NCI-H460 (cell line): ENCODE measurements around the gene CCDC127. TPM values are rescaled to one million over a fixed set of nuclear protein-coding genes. Genes with fewer than 3 reads are reported as not detected.
A peak's percentile ranks its signal among the peaks of the same experiment; 100 is the strongest.
"Not testable (repeated sequence)": the region's sequence is repeated elsewhere in the genome, so short reads cannot be mapped to it uniquely, and the experiment has no call there.

ENCODE experiments used
- DNase-seq: peaks from one replicate; pipeline ENCODE4 v3.0.0-alpha.2; 2016; ENCODE audit warnings: low read depth; ENCODE audit errors: extremely low read depth
- polyA plus RNA-seq: library from polyadenylated mRNA; depleted of rRNA; stranded (reverse); fragments of >200 nt; gene quantifications from 2 replicates; pipeline ENCODE4 v1.2.3, GENCODE V29; 2014; cell fraction: nucleus; rRNA removed
- total RNA-seq: library from RNA; depleted of rRNA; stranded (reverse); fragments of >200 nt; shearing (Covaris generic); gene quantifications from 2 replicates; pipeline ENCODE4 v1.2.3, GENCODE V29; 2014; rRNA removed

The CCDC127 gene, protein sequence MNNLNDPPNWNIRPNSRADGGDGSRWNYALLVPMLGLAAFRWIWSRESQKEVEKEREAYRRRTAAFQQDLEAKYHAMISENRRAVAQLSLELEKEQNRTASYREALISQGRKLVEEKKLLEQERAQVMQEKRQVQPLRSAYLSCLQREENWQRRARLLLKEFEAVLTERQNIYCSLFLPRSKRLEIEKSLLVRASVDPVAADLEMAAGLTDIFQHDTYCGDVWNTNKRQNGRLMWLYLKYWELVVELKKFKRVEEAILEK
- 4.3 and 4.4 TPM in 2 replicates for total RNA-seq
- polyA plus RNA-seq: 2.8 and 3.4 TPM in 2 replicates

DNA sequence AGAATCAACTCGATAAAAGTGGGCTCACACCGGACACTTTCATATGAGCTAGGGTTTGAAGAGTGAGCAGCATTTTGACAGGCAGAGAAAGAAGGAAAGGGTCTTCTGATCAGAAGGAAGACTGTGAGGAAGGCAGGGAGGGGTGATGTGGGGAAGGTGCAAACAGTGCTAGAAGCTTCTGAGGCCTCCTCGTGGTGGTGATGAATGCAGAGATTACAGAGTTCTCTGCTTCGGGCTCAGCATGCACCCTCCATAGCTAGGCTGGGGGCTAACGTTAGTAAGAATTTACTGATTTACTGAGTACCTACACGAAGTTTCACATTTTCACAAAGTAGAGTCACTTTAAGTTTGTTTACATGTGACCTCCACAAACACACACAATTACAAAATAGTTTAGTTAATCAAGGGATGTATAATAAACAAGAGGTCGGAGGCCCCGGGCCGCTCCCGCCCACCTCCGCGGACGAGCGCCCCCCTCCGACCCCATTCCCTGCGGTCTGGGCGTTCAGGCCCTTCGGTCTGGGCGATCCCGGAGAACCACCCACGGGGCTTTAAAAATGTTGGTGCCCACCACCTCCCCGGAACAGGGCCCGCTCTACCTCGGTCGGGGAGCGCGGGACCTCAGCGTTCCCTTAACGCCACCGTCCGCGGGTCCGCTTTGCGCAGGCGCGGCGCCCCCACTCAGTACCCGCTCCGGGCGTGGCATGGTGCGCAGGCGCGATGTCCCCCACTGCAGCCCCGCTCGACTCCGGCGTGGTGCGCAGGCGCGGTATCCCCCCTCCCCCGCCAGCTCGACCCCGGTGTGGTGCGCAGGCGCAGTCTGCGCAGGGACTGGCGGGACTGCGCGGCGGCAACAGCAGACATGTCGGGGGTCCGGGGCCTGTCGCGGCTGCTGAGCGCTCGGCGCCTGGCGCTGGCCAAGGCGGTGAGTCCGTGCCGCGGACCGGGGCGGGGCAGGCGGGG, at the start of gene CCDC127, which contains the start of gene SDHA:
Gene CCDC127, minus strand, starts transcription at position 660 of the 963 bp plus-strand sequence. CDS start 1,304 bp downstream, outside the sequence.
Gene SDHA, plus strand, starts transcription at position 827 of the 963 bp plus-strand sequence. Its CDS starts 36 bp downstream, at position 863.
- DNase-seq: peak; percentile 93

DNA sequence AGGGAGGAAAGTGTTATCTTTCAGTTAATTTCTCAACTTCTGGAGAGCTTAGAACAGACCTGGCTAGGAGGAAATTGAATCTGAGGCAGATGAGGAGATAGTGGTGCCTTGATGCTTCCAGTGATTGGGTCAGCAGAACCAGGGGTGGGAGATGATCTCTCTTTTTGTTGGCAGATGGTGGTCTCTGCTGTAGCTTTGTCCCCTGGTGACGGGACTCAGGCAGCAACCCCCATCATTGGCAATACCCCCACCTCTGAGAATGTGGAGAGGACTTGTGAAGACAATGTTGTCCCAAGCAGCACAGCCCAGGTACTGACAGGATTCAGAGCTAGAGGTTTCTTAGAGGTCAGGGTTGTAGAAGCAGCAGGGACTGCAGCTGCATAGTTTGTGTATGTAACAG, 49.8 kb upstream of the CCDC127 start:
- DNase-seq: no peak

DNA sequence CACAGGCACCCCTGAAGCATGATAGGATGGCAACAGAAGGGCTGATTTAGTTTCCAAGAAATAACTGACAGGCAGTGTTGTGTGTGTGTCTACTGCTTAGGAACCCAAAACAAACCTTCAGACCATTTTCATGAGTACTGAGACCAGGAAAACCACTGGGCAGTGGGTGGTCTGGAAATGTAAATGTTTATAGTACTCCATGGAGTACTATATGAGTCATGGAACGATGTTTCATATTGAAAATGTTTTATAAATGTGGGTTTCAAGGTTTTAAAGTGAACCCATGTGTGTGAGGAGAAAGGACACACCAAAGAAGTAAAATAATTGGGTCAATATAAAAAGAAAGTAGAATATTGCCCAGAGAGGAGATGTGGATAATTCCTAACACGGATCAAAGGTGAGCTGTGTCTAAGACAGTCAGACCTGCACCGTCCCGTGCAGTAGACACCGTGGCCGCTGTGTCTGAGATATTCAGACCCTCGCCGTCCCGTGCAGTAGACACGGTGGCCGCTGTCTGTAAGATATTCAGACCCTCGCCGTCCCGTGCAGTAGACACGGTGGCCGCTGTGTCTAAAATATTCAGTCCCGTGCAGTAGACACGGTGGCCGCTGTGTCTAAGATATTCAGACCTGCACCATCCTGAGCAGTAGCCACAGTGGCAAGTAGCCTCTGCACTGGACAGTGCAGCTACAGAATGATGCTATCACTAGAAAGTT, 48.5 kb upstream of the CCDC127 start:
- DNase-seq: not testable (repeated sequence)

DNA sequence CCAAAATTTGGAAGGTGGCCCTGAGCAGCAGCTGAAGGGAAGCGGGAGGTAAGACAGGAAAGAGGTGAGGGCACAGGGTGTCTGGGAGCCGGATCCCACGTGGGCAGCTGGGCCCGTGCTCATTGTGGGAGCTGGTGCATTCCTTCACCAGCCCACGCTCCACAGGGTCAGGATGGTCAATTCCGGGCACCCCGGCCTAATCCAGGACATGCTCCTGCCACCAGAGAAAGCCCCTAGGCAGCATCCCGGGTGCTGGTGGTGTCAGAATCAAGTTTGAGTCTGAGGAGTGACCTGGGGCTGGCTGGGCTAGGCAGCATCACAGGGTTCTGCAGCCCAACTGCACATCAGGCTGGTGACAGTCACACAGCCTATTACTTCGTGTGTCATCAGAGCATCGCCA, 46.4 kb upstream of the CCDC127 start:
- peak; percentile 8 for DNase-seq

DNA sequence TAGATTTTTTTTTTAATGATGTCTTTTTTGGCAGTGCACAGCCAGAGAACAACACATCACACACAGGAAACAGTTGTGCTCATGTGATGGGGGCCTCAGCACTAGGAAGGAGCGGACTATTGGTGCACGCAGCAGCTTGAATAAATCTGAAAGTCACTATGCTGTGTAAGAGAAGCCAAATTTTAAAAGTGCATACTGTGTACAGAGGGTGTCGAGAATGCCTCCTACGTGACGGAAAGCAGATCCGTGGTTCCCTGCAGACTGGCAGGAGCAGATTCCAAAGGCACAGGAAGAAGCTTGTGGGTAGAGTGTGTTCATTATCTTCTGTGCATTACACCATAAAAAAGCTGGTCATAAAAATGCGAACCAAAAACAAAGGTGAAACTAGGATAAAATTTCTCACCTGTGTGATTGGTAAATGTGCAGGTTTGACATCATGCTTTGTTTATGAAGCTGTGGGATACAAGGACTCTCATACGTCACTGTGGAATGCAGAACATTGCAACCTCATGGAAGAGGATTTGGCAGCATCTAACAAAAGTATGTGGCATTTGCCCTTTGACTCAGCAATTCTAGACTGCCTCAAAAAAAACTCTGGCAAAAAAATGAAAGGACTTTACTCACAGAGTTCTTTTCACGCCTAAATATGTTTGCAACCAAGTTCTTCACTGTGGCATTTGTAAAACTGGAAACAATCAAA, 45.5 kb upstream of the CCDC127 start:
- DNase-seq: peak; percentile 86

DNA sequence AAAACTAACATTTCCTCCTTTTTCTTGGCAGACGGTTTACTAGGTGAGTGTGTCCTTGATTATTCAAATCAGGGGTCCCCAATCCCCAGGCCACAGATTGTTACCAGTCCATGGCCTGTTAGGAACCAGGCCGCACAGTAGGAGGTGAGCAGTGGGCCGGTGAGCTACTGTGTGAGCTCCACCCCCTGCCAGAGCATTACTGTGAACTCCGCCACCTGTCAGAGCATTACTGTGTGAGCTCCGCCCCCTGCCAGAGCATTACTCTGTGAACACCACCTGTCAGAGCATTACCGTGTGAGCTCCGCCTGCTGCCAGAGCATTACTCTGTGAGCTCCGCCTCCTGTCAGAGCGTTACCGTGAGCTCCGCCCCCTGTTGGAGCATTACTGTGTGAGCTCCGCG, 39.2 kb upstream of the CCDC127 start:
- no peak for DNase-seq

DNA sequence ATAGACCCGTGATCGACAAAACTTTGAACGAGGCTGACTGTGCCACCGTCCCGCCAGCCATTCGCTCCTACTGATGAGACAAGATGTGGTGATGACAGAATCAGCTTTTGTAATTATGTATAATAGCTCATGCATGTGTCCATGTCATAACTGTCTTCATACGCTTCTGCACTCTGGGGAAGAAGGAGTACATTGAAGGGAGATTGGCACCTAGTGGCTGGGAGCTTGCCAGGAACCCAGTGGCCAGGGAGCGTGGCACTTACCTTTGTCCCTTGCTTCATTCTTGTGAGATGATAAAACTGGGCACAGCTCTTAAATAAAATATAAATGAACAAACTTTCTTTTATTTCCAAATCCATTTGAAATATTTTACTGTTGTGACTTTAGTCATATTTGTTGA, 38.4 kb upstream of the CCDC127 start:
- not testable (repeated sequence) for DNase-seq

DNA sequence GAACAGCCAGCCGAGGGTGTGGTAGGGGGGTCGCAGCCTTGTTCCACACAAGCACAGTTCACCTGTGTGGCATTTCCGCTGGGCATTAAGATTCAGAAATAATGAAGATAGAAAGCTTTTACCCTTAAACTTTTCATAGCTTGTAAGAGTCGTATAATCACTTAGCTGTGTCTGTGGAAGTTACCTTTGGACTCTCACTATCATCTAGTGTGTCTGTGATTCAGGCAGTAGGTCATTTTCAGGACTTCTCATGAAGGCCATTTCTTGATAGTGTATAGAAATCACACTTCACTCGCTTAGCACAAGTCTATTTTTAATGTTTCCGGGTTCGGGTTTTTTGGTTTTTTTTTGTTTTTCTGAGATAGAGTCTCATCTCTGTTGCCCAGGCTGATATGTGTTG, 37.2 kb upstream of the CCDC127 start:
- DNase-seq: not testable (repeated sequence)

DNA sequence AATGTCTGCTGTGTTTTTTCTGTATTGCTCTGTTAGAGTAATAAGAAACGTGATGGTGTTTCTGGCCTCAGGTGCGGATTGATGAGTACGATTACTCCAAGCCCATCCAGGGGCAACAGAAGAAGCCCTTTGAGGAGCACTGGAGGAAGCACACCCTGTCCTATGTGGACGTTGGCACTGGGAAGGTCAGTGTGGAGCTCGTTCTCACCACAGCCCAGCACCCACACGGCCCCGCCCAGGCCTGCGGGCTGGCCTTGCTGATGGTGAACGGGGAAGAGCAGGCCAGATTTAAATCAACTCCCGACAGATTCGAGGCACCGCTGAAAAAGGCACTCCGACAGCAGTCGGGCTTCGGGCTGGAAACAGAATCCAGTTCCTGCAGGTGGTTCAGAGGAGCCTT, 36.4 kb upstream of the CCDC127 start:
- DNase-seq: not testable (repeated sequence)

DNA sequence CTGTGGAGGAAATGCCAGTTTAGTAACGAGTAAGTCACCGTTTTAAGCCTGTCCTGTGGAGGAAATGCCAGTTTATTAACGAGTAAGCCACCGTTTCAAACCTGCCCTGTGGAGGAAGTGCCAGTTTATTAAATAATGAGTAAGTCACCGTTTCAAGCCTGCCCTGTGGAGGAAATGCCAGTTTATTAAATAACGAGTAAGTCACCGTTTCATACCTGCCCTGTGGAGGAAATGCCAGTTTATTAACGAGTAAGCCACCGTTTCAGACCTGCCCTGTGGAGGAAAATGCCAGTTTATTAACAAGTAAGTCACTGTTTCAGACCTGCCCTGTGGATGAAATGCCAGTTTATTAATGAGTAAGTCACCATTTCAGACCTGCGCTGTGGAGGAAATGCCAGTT, 34.6 kb upstream of the CCDC127 start:
- no peak for DNase-seq

DNA sequence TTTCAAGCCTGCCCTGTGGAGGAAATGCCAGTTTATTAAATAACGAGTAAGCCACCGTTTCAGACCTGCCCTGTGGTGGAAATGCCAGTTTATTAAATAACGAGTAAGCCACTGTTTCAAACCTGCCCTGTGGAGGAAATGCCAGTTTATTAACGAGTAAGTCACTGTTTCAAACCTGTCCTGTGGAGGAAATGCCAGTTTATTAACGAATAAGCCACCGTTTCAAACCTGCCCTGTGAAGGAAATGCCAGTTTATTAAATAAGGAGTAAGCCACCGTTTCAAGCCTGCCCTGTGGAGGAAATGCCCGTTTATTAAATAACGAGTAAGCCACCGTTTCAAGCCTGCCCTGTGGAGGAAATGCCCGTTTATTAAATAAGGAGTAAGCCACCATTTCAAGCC, 34.0 kb upstream of the CCDC127 start:
- DNase-seq: not testable (repeated sequence)

DNA sequence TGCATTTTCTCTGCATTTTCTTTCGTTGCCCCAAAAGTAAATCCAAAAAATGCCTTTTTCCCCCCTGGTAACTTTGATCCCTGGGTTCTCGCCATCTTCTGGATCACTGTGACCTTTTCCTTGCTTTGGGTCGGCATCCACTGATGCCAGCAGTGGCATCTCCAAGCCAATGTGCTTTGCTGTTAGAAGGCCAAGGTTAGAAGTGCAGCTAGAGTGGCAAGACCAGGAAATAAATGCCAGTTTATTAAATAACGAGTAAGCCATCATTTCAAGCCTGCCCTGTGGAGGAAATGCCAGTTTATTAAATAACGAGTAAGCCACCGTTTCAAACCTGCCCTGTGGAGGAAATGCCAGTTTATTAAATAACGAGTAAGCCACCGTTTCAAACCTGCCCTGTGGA, 33.6 kb upstream of the CCDC127 start:
- DNase-seq: not testable (repeated sequence)

DNA sequence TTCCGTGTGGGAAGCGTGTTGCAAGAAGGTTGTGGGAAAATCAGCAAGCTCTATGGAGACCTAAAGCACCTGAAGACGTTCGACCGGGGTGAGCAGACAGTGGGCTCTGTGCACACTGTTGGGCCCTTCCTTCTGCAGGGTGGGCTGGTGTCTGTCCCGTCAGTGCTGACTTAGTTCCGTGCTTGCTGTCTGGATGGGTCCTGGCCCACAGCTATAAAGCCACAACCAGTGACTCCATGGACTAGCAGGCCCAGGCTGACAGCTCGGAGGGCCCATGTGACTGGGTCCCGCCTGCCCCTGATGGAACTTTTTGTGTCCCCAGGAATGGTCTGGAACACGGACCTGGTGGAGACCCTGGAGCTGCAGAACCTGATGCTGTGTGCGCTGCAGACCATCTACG, 33.1 kb upstream of the CCDC127 start:
- DNase-seq: not testable (repeated sequence)

DNA sequence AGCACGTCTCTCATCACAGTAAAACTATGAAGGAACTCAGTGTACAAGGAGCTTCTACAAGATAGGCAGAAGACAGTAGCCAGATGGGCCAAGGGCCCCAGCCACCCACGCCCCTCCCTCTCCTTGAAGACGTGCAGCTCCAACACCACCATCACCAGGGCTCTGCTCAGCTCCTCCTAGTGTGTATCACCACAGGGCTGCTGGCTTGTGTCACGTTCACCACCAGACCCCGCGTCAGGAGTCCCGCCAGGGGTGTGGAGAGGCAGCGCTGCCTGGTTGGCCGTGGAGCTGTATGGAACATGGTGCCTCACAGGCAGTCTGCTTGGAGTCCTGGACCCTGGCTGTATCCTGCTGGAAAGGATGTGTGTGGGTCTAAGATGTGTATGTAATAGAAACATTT, 32.4 kb upstream of the CCDC127 start:
- not testable (repeated sequence) for DNase-seq

DNA sequence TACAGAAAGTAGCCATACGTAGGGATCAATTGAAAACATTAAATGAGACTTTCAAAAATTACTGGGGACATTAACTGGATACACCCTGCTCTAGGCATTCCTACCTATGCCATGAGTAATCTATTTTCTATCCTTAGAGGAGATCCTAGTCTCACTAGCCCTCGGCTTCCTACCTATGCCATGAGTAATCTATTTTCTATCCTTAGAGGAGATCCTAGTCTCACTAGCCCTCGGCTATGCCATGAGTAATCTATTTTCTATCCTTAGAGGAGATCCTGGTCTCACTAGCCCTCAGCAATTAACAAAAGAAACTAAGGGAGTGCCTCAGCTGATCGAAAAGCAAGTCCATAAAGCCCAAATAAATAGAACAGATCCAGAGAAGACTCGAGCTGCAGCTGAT, 27.8 kb upstream of the CCDC127 start:
- not testable (repeated sequence) for DNase-seq

DNA sequence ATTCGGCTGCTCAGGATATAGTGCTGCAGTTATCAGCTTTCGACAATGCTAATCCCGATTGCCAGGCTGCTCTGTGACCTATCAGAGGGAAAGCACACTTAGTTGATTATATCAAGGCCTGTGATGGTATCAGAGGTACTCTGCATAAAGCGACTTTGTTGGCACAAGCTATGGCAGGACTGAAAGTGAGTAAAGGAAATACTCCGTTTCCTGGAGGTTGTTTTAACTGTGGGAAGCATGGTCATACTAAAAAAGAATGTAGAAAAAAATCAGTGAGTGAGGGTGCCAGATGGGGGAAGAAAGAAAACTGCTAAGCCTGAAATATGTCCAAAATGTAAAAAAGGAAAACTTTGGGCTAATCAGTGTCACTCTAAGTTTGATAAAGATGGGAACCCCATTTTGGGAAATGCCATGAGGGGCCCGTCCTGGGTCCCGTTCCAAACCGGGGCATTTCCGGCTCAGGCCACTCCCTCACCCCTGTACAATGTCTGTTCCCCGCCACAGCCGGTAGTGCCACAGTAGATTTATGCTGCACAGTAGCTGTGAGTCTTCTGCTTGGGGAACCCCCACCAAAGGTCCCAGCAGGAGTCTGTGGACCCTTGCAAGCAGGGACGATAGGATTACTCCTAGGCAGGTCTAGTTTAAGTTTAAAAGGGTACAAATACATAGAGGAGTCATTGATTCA, 25.9 kb upstream of the CCDC127 start:
- DNase-seq: not testable (repeated sequence)

DNA sequence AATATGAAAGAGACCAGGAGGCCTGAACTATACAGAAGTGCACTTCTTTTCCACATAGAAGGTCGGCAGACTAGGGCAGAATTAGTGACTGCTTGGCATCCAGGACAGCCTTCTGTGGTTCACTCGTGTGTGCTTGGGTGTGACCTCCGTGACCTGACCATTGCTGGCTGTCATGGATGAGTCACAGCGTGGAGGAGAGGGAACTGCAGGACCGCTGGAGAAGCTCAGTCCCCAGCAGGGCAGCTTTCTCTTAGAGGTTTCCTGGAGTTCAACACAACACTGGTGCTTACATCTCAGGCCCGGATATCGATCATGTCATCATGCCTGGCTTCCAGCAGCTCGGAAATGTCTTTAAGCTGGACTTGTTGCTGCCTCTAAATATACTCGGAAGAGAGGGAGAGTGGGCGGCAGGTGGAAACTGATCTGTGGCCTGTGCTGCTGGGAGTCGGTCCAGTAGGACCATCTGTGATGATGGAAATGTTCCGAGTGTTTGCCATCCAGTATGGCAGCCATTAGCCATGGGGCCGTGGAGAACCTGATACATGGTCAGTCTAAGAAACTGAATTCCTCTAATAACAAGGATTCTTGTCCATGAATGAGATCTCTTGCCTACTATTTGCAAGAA, 23.2 kb upstream of the CCDC127 start:
- not testable (repeated sequence) for DNase-seq

DNA sequence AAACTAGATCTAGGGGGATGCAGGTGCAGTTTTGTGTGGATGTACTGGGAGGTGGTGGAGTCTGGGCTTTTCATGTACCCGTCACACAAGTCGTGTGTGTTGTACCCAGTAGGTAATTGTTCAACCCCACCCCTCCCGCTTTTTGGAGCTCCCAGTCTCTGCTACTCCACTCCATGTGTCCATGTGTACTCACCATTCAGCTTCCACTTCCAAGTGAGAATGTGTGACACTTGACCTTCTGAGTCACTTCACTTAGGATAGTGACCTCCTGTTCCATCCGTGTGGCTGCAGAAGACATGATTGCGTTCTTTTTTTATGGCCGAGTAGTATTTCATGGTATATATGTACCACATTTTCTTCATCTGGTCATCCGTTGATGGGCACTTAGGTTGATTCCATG, 22.6 kb upstream of the CCDC127 start:
- not testable (repeated sequence) for DNase-seq

DNA sequence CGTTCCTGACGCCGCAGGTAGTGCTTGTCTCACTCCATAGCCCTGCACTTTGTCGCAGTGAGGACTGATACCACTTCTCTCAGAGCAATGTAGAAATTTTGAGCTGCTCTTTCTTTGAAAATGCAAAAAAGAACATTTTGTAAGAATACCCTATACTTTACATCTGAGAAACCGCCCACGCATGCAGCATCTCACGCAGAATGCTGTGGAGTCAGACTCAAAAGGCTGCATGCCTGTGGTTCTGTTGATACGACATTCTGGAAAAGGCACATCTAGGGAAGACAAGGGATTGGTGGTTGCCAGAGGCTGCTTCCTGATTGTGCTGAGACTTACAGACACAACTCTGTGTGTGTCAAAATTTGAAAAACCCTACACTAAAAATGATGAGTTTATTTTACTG, 20.0 kb upstream of the CCDC127 start:
- not testable (repeated sequence) for DNase-seq
